Mammary epithelial cell (primary cell): ENCODE results near the gene ACSL6.

Source experiments
- CTCF ChIP-seq, 2 donors: IDR thresholded peaks in 1 of 2; conservative IDR thresholded peaks in 1 of 2; 2 replicates each; pipeline ENCODE4 v1.5.1; 2011 to 2012; ENCODE audit warnings: inconsistent platforms in 2 of 2, low read length in 2 of 2, mild to moderate bottlenecking in 2 of 2, control low read depth in 1 of 2, low read depth in 1 of 2; ENCODE audit not compliant: insufficient read depth in 1 of 2; ENCODE audit errors: extremely low read depth in 1 of 2
- EZH2 ChIP-seq: IDR thresholded peaks from 2 replicates; pipeline ENCODE4 v1.6.1; 2012; ENCODE audit warnings: low read length, inconsistent platforms, borderline replicate concordance

DNA sequence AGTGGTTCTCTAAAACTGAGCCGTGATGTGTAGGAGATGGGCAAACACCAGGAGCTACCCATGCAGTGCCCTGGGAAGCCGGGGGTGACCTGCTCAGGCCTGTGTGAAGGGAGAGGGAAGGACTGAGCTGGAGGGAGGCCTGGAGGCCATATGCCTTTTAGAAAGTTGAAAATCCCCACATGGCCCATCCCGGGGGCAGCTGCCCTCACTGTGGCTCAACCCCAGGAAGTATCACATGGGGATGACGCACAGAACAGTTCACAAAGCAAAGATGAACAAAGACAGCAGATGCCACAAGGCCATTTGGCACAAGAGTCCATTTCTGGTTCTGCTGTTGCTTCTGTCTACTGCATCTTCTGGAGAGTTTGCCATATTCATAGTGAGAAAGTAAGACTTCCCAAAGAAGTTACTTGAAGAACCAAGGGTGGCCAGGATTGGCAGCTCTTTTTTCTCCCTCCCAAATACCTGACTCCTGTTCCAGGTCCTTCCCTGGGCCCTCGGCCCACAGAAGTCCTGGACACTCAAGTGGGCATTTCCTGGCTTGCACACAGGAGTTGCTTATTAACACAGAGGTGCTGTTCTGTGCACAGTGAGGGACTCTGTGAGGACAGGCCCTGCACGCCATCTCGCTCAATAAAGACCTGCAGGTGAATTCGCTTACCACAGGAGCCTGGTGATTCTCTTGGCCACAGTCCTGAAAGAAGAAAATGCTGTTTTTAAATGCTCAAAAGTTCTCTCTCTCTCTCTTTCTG, 25.1 kb downstream of the ACSL6 start:
- TF ChIP-seq EZH2 (no peak), CTCF (conservative IDR thresholded peaks at IDR 0.05 in 1 of 2, IDR thresholded peaks at IDR 0.05 in 1 of 2; ENCODE audit: extremely low read depth in 1 of 2, insufficient read depth in 1 of 2, low read depth in 1 of 2, low read length in 2 of 2) (no peak)
